ENCODE measurements around the gene ZNHIT1.
A peak's percentile ranks its signal among the peaks of the same experiment; 100 is the strongest.
"Not testable (repeated sequence)": the region's sequence is repeated elsewhere in the genome, so short reads cannot be mapped to it uniquely, and the experiment has no call there.

ZNHIT1 gene

GRCh38 chr7:101243646-101244374, 25.8 kb downstream of the ZNHIT1 start:
- no peak for DNase-seq

- DNase-seq: peak; percentile 91 to 92
These were observed 26.6 kb downstream of the ZNHIT1 start, which contains the start of gene FIS1 for GRCh38 chr7:101244375-101245146. Gene FIS1 (minus strand): TSS chr7:101245081. CDS start chr7:101245004, 77 bp downstream.

- DNase-seq: no peak
These were observed 27.2 kb downstream of the ZNHIT1 start for GRCh38 chr7:101245147-101245668.

GRCh38 chr7:101248276-101248675, 30.3 kb downstream of the ZNHIT1 start:
- DNase-seq: no peak

GRCh38 chr7:101250324-101250723, 32.4 kb downstream of the ZNHIT1 start:
- no peak for DNase-seq

- DNase-seq: peak; percentile 98 to 99
These were observed 34.1 kb downstream of the ZNHIT1 start for GRCh38 chr7:101251871-101252659.

- not testable (repeated sequence) for DNase-seq
These were observed 35.2 kb downstream of the ZNHIT1 start for GRCh38 chr7:101253199-101253598.

- no peak for DNase-seq
These were observed 37.8 kb downstream of the ZNHIT1 start for GRCh38 chr7:101255796-101256195.

GRCh38 chr7:101258243-101258731, 40.3 kb downstream of the ZNHIT1 start:
- no peak for DNase-seq

- DNase-seq: not testable (repeated sequence)
These were observed 46.2 kb downstream of the ZNHIT1 start for GRCh38 chr7:101264102-101264706.

- DNase-seq: no peak
These were observed 47.9 kb downstream of the ZNHIT1 start for GRCh38 chr7:101265622-101266516.

GRCh38 chr7:101269664-101270063, 51.7 kb downstream of the ZNHIT1 start:
- no peak for DNase-seq

- DNase-seq: no peak
These were observed 53.1 kb downstream of the ZNHIT1 start for GRCh38 chr7:101271021-101271420.

GRCh38 chr7:101273206-101273605, 55.2 kb downstream of the ZNHIT1 start:
- DNase-seq: no peak

Data from CD4-positive, alpha-beta T cell treated with Interferon alpha-2 for 1 hour (primary cell).